Kidney (tissue), 14 donors: Measurements from ENCODE around the gene TMEM38B. TPM values are rescaled to one million over a fixed set of nuclear protein-coding genes. Genes with fewer than 3 reads are reported as not detected.

Experiments
- DNase-seq, 5 donors: peaks; one replicate each; pipeline ENCODE4 v3.0.0-alpha.2; 2013 to 2020
- FAIRE-seq: peaks from 2 replicates; lab custom pipeline; 2012; peaks lifted over from hg19 to GRCh38; lab: Jason Lieb, UNC
- H3K27ac ChIP-seq, 2 donors: one replicate each; pipeline ENCODE4 v1.7.0; 2013; ENCODE audit warnings: low read depth in 2 of 2, low read length in 2 of 2, inconsistent platforms in 1 of 2
- H3K27me3 ChIP-seq: one replicate; pipeline ENCODE4 v1.7.1; 2013; ENCODE audit warnings: low read length, inconsistent platforms; ENCODE audit not compliant: control insufficient read depth, insufficient read depth
- H3K36me3 ChIP-seq, 3 donors: one replicate each; pipeline versions ENCODE4 v1.7.0 to v1.7.1; 2013; ENCODE audit warnings: low read length in 3 of 3, control low read depth in 1 of 3, inconsistent platforms in 1 of 3; ENCODE audit not compliant: insufficient read depth in 3 of 3, control insufficient read depth in 2 of 3
- H3K4me1 ChIP-seq, 3 donors: one replicate each; pipeline versions ENCODE4 v1.7.0 to v1.7.1; 2013; ENCODE audit warnings: low read length in 3 of 3, inconsistent platforms in 1 of 3, low read depth in 1 of 3; ENCODE audit not compliant: control insufficient read depth in 2 of 3, insufficient read depth in 2 of 3
- H3K4me3 ChIP-seq, 3 donors: one replicate each; pipeline versions ENCODE4 v1.7.0 to v1.8.1; 2013; ENCODE audit warnings: low read length in 3 of 3, control low read depth in 1 of 3, inconsistent platforms in 1 of 3
- H3K9ac ChIP-seq, 3 donors: one replicate each; pipeline versions ENCODE4 v1.7.0 to v1.7.1; 2013; ENCODE audit warnings: low read length in 3 of 3, control low read depth in 1 of 3, inconsistent platforms in 1 of 3
- H3K9me3 ChIP-seq, 3 donors: one replicate each; pipeline versions ENCODE4 v1.7.0 to v1.7.1; 2013; ENCODE audit warnings: low read length in 3 of 3, control low read depth in 1 of 3, inconsistent platforms in 1 of 3; ENCODE audit not compliant: control insufficient read depth in 2 of 3, insufficient read depth in 1 of 3
- CTCF ChIP-seq: IDR thresholded peaks from 3 replicates; pipeline ENCODE4 v1.5.1; 2012; ENCODE audit warnings: mild to moderate bottlenecking, moderate library complexity, borderline replicate concordance; ENCODE audit not compliant: insufficient read depth; ENCODE audit errors: extremely low read depth
- intact Hi-C: fragments of 100-400 bp; cut with DNase I; formaldehyde crosslinking; loops from one replicate; pipeline ENCODE4 v1.11.1; 2022
- polyA plus RNA-seq: library from polyadenylated mRNA; stranded (reverse); fragments of 350-450 nt; fragmentation: Illumina TruSeq; extraction: RNeasy Lipid Tissue Mini Kit (QIAGEN cat#74804); gene quantifications from one replicate; pipeline ENCODE4 v1.2.3, GENCODE V29; 2014; ENCODE audit warnings: low read depth, low replicate concordance; ENCODE audit not compliant: insufficient read depth
- total RNA-seq: library from RNA; stranded (reverse); fragmentation: NEBNext Ultra II Directional; extraction: Animal tissue kit (Norgen Biotek cat#: 25700); gene quantifications from one replicate; pipeline ENCODE4 v1.2.1, GENCODE V29; 2021
- donor health status: control.
- donor health status: control.
- donor health status: control.
- donor health status: control.
- donor health status: control.
- donor health status: DM: yes; HTN: yes; CAD: no.
- donor health status: Normal renal cell carcinoma (clear cell type).

The TMEM38B gene
- total and polyA plus RNA-seq, 2 donors from 2014 or later = 12.5 to 23.2 TPM

- Histone ChIP-seq H3K27me3 (no peaks in the 10 kb centered on the region), H3K9me3 (no peaks in the 10 kb centered on the region), H3K4me3 (no peak overlapping the region), H3K9ac (no peak overlapping the region), H3K36me3 (no peaks in the 10 kb centered on the region), H3K27ac (no peak overlapping the region), H3K4me1 (peaks cover 0 to 2% (median 0%) of the 10 kb centered on the region in 3 donors)
- FAIRE-seq (no peak), DNase-seq (no peak)
- intact Hi-C loops = no loop called here
- TF ChIP-seq CTCF = no peak
These were observed 36.0 kb upstream of the TMEM38B start for GRCh38 chr9:105658351-105658750.

GRCh38 chr9:105661011-105661410 is 33.3 kb upstream of the TMEM38B start:
- intact Hi-C loops = no loop called here
- Histone ChIP-seq H3K9me3 (no peaks in the 10 kb centered on the region), H3K36me3 (no peaks in the 10 kb centered on the region), H3K27ac (no peak overlapping the region), H3K9ac (no peak overlapping the region), H3K4me1 (peaks cover 0 to 2% (median 0%) of the 10 kb centered on the region in 3 donors), H3K4me3 (no peak overlapping the region), H3K27me3 (no peaks in the 10 kb centered on the region)
- TF ChIP-seq CTCF = no peak
- DNase-seq = no peak
- FAIRE-seq = no peak

- Histone ChIP-seq H3K4me3 (no peak within 1 kb of the TSS), H3K27ac (no peak within 1 kb of the TSS), H3K27me3 (no peaks in the 10 kb centered on the region), H3K36me3 (no peaks in the 10 kb centered on the region), H3K9me3 (no peaks in the 10 kb centered on the region), H3K4me1 (no peaks in the 10 kb centered on the region), H3K9ac (no peak within 1 kb of the TSS)
- DNase-seq (no peak), FAIRE-seq (no peak)
- no peak for TF ChIP-seq CTCF
- intact Hi-C loops = no loop called here
These were observed 31.9 kb upstream of the TMEM38B start, which contains the start of gene TAL2 for GRCh38 chr9:105662184-105663104. Gene TAL2, plus strand, starts transcription at chr9:105662457. Its CDS starts 40 bp downstream, at chr9:105662497.
